ENCODE data around the gene ZIC4. TPM values are rescaled to one million over a fixed set of nuclear protein-coding genes. Genes with fewer than 3 reads are reported as not detected.

ZIC4 gene
- total RNA-seq = not detected

DNA sequence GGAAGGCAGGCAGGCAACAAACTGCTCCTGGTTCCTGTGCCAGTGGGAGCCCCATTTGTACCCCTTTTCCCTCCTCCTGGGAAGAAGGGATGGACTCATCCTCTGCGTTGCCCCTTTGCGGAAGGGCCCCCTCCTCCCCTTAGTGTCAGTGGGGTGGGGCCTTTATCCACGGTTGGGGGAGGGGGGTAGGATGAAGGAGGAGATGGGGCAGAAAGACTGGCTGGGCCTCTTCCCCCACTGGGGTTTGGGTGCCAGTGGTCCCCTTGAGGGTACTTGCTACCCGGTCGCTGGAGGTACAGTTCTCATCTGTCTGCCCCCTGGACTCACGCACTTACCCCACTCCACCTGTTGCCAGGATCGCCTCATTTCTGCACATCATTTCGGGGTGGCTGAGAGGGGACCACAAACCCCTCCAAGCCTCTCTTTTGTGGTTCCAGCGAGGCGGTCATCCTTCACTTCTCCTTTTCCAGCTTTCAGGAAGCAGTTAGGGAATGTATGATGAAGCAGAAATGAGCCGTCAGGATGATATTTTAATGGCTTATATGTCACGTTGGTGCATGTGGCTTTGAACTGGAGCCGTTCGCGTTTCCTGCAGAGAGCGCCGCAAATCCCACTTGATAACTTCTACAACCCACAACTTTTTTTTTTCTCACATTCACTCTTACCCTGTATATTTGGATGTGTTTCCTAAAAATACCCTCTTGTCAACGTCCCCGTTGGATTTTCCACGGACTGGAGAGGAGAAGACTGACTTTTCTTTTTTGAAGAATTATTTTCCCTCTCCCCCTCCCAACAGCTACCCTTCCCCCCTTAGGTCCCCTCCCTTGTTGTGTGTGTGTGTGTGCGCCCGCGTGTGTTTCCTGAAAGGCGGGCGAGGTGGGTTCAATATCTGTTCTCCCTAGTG lies at the start of gene ZIC4:
Gene ZIC4, minus strand, starts transcription at position 516 of the 904 bp plus-strand sequence. CDS start 3,746 bp downstream, outside the sequence.
- H3K27ac ChIP-seq = no peak within 1 kb of the TSS
- no peak within 1 kb of the TSS for H3K4me3 ChIP-seq
- H3K27me3 ChIP-seq = peaks cover 52 to 62% of the 10 kb centered on the region in 2 donors
- peaks cover 0 to 23% of the 10 kb centered on the region in 2 donors for H3K4me1 ChIP-seq
- TF ChIP-seq, protein P1, sequence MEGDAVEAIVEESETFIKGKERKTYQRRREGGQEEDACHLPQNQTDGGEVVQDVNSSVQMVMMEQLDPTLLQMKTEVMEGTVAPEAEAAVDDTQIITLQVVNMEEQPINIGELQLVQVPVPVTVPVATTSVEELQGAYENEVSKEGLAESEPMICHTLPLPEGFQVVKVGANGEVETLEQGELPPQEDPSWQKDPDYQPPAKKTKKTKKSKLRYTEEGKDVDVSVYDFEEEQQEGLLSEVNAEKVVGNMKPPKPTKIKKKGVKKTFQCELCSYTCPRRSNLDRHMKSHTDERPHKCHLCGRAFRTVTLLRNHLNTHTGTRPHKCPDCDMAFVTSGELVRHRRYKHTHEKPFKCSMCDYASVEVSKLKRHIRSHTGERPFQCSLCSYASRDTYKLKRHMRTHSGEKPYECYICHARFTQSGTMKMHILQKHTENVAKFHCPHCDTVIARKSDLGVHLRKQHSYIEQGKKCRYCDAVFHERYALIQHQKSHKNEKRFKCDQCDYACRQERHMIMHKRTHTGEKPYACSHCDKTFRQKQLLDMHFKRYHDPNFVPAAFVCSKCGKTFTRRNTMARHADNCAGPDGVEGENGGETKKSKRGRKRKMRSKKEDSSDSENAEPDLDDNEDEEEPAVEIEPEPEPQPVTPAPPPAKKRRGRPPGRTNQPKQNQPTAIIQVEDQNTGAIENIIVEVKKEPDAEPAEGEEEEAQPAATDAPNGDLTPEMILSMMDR (IDR thresholded peaks at IDR 0.05) = no peak
- H3K36me3 ChIP-seq = no peaks in the 10 kb centered on the region
- DNase-seq (ENCODE audit: low spot score) = no peak
- no peaks in the 10 kb centered on the region for H3K9me3 ChIP-seq

DNA sequence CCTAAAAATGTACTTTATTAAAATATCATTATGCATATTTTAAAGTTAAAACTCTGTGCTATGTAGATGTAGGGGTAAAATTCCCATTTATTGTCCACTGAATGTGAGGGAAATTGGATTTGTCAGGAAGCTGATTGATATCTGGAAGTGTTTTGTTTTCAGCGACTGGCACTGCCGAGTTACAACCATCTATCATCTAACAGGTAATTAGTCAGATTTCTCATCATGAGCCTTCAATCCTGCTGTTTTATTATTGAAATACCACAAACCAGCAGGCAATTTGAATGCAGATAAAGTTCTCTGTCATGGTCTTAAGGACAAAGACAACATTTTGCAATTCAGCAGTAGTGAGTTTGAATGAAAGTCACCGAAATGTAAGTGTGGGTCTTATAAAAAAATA lies 43.3 kb upstream of the ZIC4 start:
- DNase-seq (ENCODE audit: low spot score) = no peak
- TF ChIP-seq, protein P1 (IDR thresholded peaks at IDR 0.05) = no peak
- H3K36me3 ChIP-seq = no peaks in the 10 kb centered on the region
- H3K27me3 ChIP-seq = no peaks in the 10 kb centered on the region
- H3K9me3 ChIP-seq = no peaks in the 10 kb centered on the region
- no peak overlapping the region for H3K4me3 ChIP-seq
- H3K4me1 ChIP-seq = no peaks in the 10 kb centered on the region
- no peak overlapping the region for H3K27ac ChIP-seq

DNA sequence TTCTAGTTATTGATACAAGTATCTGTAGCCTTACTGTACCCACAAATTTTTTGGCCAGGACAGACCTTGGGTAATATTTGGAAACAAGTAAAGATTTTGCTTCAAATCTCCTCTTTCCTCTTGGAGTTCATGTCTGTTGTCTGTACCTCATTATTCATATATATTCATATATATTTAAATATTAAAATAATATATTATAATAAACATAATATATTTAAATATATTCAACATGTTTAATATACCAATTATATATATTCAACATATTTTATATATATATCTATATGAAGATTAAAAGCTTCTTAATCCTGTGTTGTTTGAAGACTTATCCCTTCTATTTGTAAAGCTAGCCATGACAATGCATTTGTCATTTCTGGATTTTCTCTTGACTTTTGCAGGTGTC lies 40.9 kb upstream of the ZIC4 start:
- Histone ChIP-seq H3K36me3 (no peaks in the 10 kb centered on the region), H3K4me3 (no peak overlapping the region), H3K27ac (no peak overlapping the region), H3K4me1 (no peaks in the 10 kb centered on the region), H3K9me3 (no peaks in the 10 kb centered on the region), H3K27me3 (no peaks in the 10 kb centered on the region)
- no peak for DNase-seq (ENCODE audit: low spot score)
- TF ChIP-seq, protein P1 (IDR thresholded peaks at IDR 0.05) = no peak

DNA sequence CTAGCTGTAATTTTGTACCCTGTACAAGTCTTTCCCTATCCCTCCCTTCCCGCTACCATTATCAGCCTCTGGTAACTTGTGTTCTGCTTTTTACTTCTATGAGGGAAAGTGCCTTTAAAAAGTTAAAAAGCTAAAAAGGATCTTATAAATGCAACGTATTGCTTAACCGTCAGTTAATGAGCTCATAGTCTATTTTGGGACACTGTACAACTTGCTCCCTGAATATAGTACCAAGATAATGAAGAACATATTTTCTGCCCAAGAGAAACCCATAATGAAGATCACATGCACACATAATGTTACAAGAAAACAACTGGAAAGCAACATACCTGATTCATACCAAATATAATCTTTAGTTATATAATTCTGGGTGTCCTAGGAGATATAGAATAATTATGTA lies 25.4 kb upstream of the ZIC4 start:
- no peaks in the 10 kb centered on the region for H3K36me3 ChIP-seq
- no peaks in the 10 kb centered on the region for H3K27me3 ChIP-seq
- no peak overlapping the region for H3K4me3 ChIP-seq
- H3K9me3 ChIP-seq = no peaks in the 10 kb centered on the region
- TF ChIP-seq, protein P1 (IDR thresholded peaks at IDR 0.05) = no peak
- H3K4me1 ChIP-seq = no peaks in the 10 kb centered on the region
- DNase-seq (ENCODE audit: low spot score) = no peak
- no peak overlapping the region for H3K27ac ChIP-seq

DNA sequence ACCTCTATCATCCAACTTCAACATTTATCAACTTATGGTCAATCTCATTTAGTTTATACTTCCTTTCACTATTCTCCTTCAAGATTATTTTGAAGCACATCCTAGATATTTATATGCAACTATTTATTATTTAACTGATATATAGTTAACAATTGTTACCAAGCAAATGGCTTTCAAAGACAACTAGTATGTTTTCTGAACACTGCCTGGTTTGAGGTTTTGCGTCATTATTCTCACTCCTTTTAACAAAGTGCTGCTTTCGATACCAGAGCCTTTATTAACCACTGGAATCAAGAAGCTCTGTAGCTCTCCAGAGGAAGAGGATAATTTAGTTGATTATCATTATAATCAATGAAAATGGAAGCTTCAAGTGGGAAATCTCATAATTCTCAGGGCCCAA lies 22.4 kb upstream of the ZIC4 start:
- no peaks in the 10 kb centered on the region for H3K36me3 ChIP-seq
- no peaks in the 10 kb centered on the region for H3K4me1 ChIP-seq
- no peak overlapping the region for H3K27ac ChIP-seq
- H3K9me3 ChIP-seq = no peaks in the 10 kb centered on the region
- DNase-seq (ENCODE audit: low spot score) = no peak
- peaks cover 7% of the 10 kb centered on the region in 2 donors for H3K27me3 ChIP-seq
- no peak overlapping the region for H3K4me3 ChIP-seq
- TF ChIP-seq, protein P1 (IDR thresholded peaks at IDR 0.05) = no peak

Data from right atrium auricular region (tissue), 2 donors.